ENCODE measurements around the gene PAX7. TPM values are rescaled to one million over a fixed set of nuclear protein-coding genes. Genes with fewer than 3 reads are reported as not detected.
A peak's percentile ranks its signal among the peaks of the same experiment; 100 is the strongest.

PAX7 gene
- total RNA-seq, 1 donor from 2014 or later: 0.05 TPM

- H3K27me3 ChIP-seq (ENCODE audit: insufficient read depth, low read length): peaks cover 3% of the 10 kb centered on the region
- no peaks in the 10 kb centered on the region for H3K4me1 Mint-ChIP-seq (ENCODE audit: low read depth, unreplicated experiment)
- no peaks in the 10 kb centered on the region for H3K36me3 Mint-ChIP-seq (ENCODE audit: low read depth, unreplicated experiment)
- DNase-seq (ENCODE audit: low read depth) (no peak), FAIRE-seq (no peak)
- H4K20me1 ChIP-seq (ENCODE audit: insufficient read depth, low read length): no peaks in the 10 kb centered on the region
- TF ChIP-seq EZH2 (IDR thresholded peaks at IDR 0.05; ENCODE audit: insufficient read depth, low read length): no peak
- no peak for TF ChIP-seq CTCF (IDR thresholded peaks at IDR 0.05; ENCODE audit: insufficient read depth, low read depth, low read length)
- H3K9me3 ChIP-seq (ENCODE audit: insufficient read depth, low read depth, low read length): no peaks in the 10 kb centered on the region
- H3K4me2 ChIP-seq (ENCODE audit: low read length): no peak overlapping the region
- H3K9ac ChIP-seq (ENCODE audit: low read length): no peak overlapping the region
- peaks cover 5% of the 10 kb centered on the region for H3K9me3 Mint-ChIP-seq (ENCODE audit: unreplicated experiment)
- no peaks in the 10 kb centered on the region for H3K4me1 ChIP-seq (ENCODE audit: insufficient read depth, low read length)
- H3K27ac Mint-ChIP-seq (ENCODE audit: unreplicated experiment): no peak overlapping the region
- H3K4me3 Mint-ChIP-seq (ENCODE audit: unreplicated experiment): no peak overlapping the region
- H2AFZ ChIP-seq (ENCODE audit: low read depth, low read length): no peak overlapping the region
- H3K4me3 ChIP-seq (ENCODE audit: insufficient read depth, low read depth, low read length): no peak overlapping the region
- no peak overlapping the region for H3K27ac ChIP-seq (ENCODE audit: low read depth, low read length)
- no peaks in the 10 kb centered on the region for H3K36me3 ChIP-seq (ENCODE audit: insufficient read depth, low read length)
- no peaks in the 10 kb centered on the region for H3K79me2 ChIP-seq (ENCODE audit: insufficient read depth, low read length)
- peaks cover 67% of the 10 kb centered on the region for H3K27me3 Mint-ChIP-seq (ENCODE audit: low read depth, unreplicated experiment)
These were observed 43.3 kb downstream of the PAX7 start for GRCh38 chr1:18673976-18674375.

GRCh38 chr1:18676332-18676781, 45.7 kb downstream of the PAX7 start:
- Mint-ChIP-seq H3K4me3 (ENCODE audit: unreplicated experiment) (no peak overlapping the region), H3K27ac (ENCODE audit: unreplicated experiment) (no peak overlapping the region), H3K4me1 (ENCODE audit: low read depth, unreplicated experiment) (no peaks in the 10 kb centered on the region), H3K36me3 (ENCODE audit: low read depth, unreplicated experiment) (no peaks in the 10 kb centered on the region), H3K9me3 (ENCODE audit: unreplicated experiment) (peaks cover 7% of the 10 kb centered on the region), H3K27me3 (ENCODE audit: low read depth, unreplicated experiment) (peaks cover 66% of the 10 kb centered on the region)
- Histone ChIP-seq H3K27ac (ENCODE audit: low read depth, low read length) (no peak overlapping the region), H3K4me1 (ENCODE audit: insufficient read depth, low read length) (no peaks in the 10 kb centered on the region), H3K36me3 (ENCODE audit: insufficient read depth, low read length) (no peaks in the 10 kb centered on the region), H3K4me3 (ENCODE audit: insufficient read depth, low read depth, low read length) (no peak overlapping the region), H3K9ac (ENCODE audit: low read length) (no peak overlapping the region), H3K4me2 (ENCODE audit: low read length) (no peak overlapping the region), H3K27me3 (ENCODE audit: insufficient read depth, low read length) (peaks cover 3% of the 10 kb centered on the region), H2AFZ (ENCODE audit: low read depth, low read length) (no peak overlapping the region), H3K79me2 (ENCODE audit: insufficient read depth, low read length) (no peaks in the 10 kb centered on the region), H4K20me1 (ENCODE audit: insufficient read depth, low read length) (no peaks in the 10 kb centered on the region), H3K9me3 (ENCODE audit: insufficient read depth, low read depth, low read length) (no peaks in the 10 kb centered on the region)
- no peak for DNase-seq (ENCODE audit: low read depth)
- no peak for TF ChIP-seq CTCF (IDR thresholded peaks at IDR 0.05; ENCODE audit: insufficient read depth, low read depth, low read length)
- no peak for TF ChIP-seq EZH2 (IDR thresholded peaks at IDR 0.05; ENCODE audit: insufficient read depth, low read length)
- no peak for FAIRE-seq

- Histone ChIP-seq H3K4me1 (ENCODE audit: insufficient read depth, low read length) (no peaks in the 10 kb centered on the region), H3K4me2 (ENCODE audit: low read length) (no peak overlapping the region), H3K27ac (ENCODE audit: low read depth, low read length) (no peak overlapping the region), H3K9me3 (ENCODE audit: insufficient read depth, low read depth, low read length) (no peaks in the 10 kb centered on the region), H3K36me3 (ENCODE audit: insufficient read depth, low read length) (no peaks in the 10 kb centered on the region), H4K20me1 (ENCODE audit: insufficient read depth, low read length) (no peaks in the 10 kb centered on the region), H3K4me3 (ENCODE audit: insufficient read depth, low read depth, low read length) (no peak overlapping the region), H3K27me3 (ENCODE audit: insufficient read depth, low read length) (peaks cover 2% of the 10 kb centered on the region), H3K79me2 (ENCODE audit: insufficient read depth, low read length) (no peaks in the 10 kb centered on the region), H3K9ac (ENCODE audit: low read length) (no peak overlapping the region), H2AFZ (ENCODE audit: low read depth, low read length) (no peak overlapping the region)
- Mint-ChIP-seq H3K4me1 (ENCODE audit: low read depth, unreplicated experiment) (no peaks in the 10 kb centered on the region), H3K27ac (ENCODE audit: unreplicated experiment) (no peak overlapping the region), H3K27me3 (ENCODE audit: low read depth, unreplicated experiment) (peaks cover 57% of the 10 kb centered on the region), H3K36me3 (ENCODE audit: low read depth, unreplicated experiment) (no peaks in the 10 kb centered on the region), H3K4me3 (ENCODE audit: unreplicated experiment) (no peak overlapping the region), H3K9me3 (ENCODE audit: unreplicated experiment) (peaks cover 9% of the 10 kb centered on the region)
- DNase-seq (ENCODE audit: low read depth) (peak; percentile 3), FAIRE-seq (no peak)
- no peak for TF ChIP-seq EZH2 (IDR thresholded peaks at IDR 0.05; ENCODE audit: insufficient read depth, low read length)
- peak; percentile 50 for TF ChIP-seq CTCF (IDR thresholded peaks at IDR 0.05; ENCODE audit: insufficient read depth, low read depth, low read length)
These were observed 50.8 kb downstream of the PAX7 start for GRCh38 chr1:18681423-18681835.

Measured in astrocyte (in vitro differentiated cells and primary cell).